Renal cortex interstitium (tissue), 15 donors: ENCODE data around the gene PABPN1L. TPM values are rescaled to one million over a fixed set of nuclear protein-coding genes. Genes with fewer than 3 reads are reported as not detected.

Source experiments
- DNase-seq, 11 donors: peaks; one replicate each; pipeline ENCODE4 v3.0.0-alpha.2; 2013; ENCODE audit warnings: low read depth in 9 of 11, low spot score in 4 of 11; ENCODE audit errors: extremely low read depth in 1 of 11
- long read RNA-seq, 16 experiments: transcript quantifications; one replicate each; lab custom pipeline, GENCODE V29; 2026
- polyA plus RNA-seq, 3 donors: library from polyadenylated mRNA; unstranded; fragments of 120-200 nt; gene quantifications; one replicate each; pipeline ENCODE4 v1.2.1, GENCODE V29; 2013; ENCODE audit not compliant: insufficient read length in 3 of 3

The PABPN1L gene, protein sequence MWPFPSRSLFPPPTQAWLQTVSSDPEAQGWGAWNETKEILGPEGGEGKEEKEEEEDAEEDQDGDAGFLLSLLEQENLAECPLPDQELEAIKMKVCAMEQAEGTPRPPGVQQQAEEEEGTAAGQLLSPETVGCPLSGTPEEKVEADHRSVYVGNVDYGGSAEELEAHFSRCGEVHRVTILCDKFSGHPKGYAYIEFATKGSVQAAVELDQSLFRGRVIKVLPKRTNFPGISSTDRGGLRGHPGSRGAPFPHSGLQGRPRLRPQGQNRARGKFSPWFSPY
- polyA plus RNA-seq = not detected
- long read RNA-seq, donor 1 = 0 reads
- long read RNA-seq, donor 2 = 0 reads
- long read RNA-seq, donor 3 = 0 reads
- long read RNA-seq, donor 4 = 0 reads
- long read RNA-seq, donor 5 = 0 reads
- long read RNA-seq, donor 6 = 0 reads
- long read RNA-seq, donor 7 = 0 reads
- long read RNA-seq, donor 8 = 0 reads
- long read RNA-seq, donor 9 = 0 reads
- long read RNA-seq, donor 10 = 0 reads
- long read RNA-seq, donor 11 = 0 reads
- long read RNA-seq, donor 12 = 0 reads
- long read RNA-seq, donor 13 = 0 reads
- long read RNA-seq, donor 14 = 0 reads
- long read RNA-seq, donor 15 = 0 reads
- long read RNA-seq, donor 16 = 0 reads

- DNase-seq = no peak
Measured at GRCh38 chr16:88866151-88866920, at the start of gene PABPN1L. TSS of gene PABPN1L (minus strand) at chr16:88866660. CDS start at chr16:88866606, 54 bp downstream.

DNA sequence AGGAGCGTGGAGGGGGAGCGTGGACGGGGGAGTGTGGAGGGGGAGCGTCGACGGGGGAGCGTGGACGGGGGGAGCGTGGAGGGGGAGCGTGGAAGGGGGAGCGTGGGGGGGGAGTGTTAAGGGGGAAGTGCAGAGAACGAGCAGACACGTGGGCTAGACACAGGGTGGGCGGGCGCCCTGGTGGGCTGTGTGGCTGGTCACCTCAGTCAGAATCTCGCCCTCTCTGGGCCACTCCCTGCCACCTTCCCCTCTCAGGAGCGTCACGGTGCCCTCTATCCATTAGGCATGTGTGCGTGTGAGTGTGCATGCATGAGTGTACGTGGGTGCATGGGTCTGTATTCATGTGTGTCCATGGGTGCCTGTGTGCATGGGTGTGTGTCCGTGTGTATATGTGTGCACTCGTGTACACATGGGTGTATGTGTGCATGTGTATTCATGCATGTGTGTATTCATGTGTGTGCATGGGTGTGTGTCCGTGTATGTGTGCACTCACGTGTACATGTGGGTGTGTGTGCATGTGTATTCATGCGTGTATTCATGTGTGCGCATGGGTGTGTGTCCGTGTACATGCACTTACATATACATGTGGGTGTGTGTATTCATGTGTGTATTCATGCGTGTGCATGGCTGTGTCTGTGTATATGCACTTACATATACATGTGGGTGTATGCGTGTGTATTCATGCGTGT is 49.3 kb upstream of the PABPN1L start:
- DNase-seq = no peak

- DNase-seq = no peak
Measured at GRCh38 chr16:88914750-88915368, 48.4 kb upstream of the PABPN1L start.

DNA sequence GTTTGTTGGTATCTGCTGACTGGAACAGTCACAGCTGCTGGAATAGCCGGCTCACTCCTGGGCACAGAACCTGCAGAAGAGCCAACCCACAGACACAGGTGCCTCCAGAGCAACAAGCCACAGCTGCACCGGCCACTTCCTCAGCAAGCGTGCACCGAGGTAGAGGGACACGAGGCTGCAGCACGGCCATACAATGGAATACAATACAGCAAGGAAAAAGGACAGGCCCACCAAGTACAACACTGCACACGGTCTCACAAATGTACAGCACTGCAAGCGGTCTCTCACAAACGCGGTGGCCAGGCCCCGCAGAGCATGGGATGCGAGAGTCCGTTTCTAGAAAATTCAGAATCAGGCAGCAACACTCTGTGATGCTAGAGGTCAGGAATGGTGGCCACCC is 47.4 kb upstream of the PABPN1L start:
- DNase-seq = no peak

DNA sequence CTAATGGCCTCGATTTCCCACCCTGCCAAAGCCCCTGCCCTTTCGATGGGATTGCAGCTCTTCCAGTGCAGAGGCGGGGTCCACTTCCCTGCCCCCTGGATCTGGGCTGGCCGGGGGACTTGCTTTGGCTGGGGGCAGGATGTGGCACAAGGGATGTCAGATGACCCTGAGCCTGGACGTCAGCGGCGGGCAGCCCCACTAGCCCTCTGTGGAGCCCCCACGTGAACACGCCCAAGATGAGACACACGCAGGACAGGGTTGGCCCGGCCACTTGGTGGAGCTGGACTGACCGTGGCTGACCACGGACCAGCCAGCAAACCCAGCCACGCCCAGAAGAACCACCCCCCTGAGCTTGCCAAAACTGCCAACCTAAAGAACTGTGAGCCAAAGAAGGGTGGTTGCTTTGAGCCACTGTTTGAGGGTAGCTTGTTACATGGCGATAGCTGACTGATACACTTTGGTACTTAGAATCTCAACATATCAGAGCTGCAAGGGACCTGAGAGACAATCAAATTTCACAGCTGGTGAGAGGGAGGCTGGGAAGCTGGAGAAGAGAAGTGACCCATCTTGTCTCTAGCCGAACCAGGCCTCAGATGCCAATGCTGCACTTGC is 46.6 kb upstream of the PABPN1L start:
- DNase-seq = no peak

- no peak for DNase-seq
Measured at GRCh38 chr16:88912556-88912955, 46.1 kb upstream of the PABPN1L start.

GRCh38 chr16:88911946-88912310 is 45.5 kb upstream of the PABPN1L start:
- DNase-seq = no peak

GRCh38 chr16:88911136-88911945 is 44.9 kb upstream of the PABPN1L start:
- DNase-seq = no peak

GRCh38 chr16:88910284-88911135 is 44.0 kb upstream of the PABPN1L start:
- no peak for DNase-seq

DNA sequence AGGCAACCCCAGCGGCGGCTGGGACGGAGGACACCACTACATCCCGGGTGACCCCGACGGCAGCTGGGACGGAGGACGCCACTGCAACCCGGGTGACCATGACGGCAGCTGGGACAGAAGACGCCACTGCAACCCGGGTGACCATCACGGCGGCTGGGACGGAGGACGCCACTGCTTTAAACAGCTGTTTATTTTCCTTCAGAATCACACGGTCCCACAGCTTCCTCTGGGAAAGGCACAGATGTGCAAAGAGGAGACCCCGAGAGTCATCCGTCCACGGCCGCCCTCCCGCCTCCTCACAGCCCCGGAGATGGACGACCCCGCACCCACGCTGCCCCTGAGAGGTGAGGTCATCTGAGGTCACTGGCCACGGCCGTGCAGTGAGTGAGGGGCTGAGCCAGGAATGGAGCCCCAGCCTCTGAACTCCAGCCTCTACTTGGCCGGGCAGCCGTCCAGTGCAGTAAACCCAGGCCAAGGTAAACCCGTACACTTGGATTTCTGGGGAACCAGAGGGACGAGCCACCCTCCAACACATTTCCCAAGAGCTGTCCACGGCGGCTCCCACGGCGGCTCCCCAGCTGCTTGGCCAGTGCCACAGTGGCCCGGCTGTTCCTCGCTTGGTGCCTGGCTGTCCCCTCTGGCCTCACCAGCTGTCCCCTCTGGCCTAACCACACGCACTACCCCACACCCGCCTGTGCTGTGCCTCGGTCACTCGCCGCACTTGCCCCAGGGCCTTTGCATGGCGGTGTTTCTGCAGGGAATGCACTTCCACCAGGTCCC is 43.2 kb upstream of the PABPN1L start:
- no peak for DNase-seq

GRCh38 chr16:88908307-88908706 is 41.8 kb upstream of the PABPN1L start:
- no peak for DNase-seq

- no peak for DNase-seq
Measured at GRCh38 chr16:88907768-88908167, 41.3 kb upstream of the PABPN1L start.

- DNase-seq = no peak
Measured at GRCh38 chr16:88906535-88907105, 40.2 kb upstream of the PABPN1L start.

DNA sequence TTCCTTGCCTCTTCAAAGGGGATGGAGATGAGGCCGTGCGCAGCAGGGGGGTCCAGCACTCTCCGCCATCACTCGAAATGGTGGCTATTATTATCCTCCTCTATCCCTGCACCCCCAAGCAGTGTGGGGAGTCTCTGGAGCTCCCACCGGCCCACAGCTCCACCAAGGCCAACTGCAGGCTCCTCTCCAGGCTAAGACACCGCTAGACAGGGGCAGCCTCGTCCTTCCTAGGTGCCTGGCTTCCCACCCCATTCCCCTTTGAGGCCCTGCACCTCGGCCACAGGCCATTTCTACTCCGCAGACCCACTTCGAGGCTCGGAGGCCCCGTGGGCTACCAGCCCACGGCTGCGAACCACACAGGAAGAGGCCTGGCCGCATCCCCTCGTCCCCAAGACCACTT is 39.6 kb upstream of the PABPN1L start:
- no peak for DNase-seq

- no peak for DNase-seq
Measured at GRCh38 chr16:88905563-88905962, 39.1 kb upstream of the PABPN1L start.
